Natural killer cell (primary cell): ENCODE results near the gene JAKMIP3. TPM values are rescaled to one million over a fixed set of nuclear protein-coding genes. Genes with fewer than 3 reads are reported as not detected.
"Not testable (repeated sequence)": the region's sequence is repeated elsewhere in the genome, so short reads cannot be mapped to it uniquely, and the experiment has no call there.

Source experiments
- ATAC-seq, 3 donors: fragments of 150-1000 bp in 2 of 3; fragments of 200-7000 bp in 1 of 3; cut with Tn5 transposase; 1 replicate in 1 of 3; 2 replicates in 2 of 3; pipeline ENCODE4 v1.10.0; 2021; ENCODE audit warnings: mild to moderate bottlenecking in 2 of 3, moderate library complexity in 2 of 3
- DNase-seq, 2 donors: peaks; one replicate each; pipeline versions ENCODE4 v3.0.0 to v3.0.0-alpha.2; 2013 to 2021; ENCODE audit warnings: mixed read lengths in 1 of 2
- H3K27ac ChIP-seq: one replicate; pipeline ENCODE4 v1.5.1; 2013; ENCODE audit warnings: mild to moderate bottlenecking, low read length
- H3K27me3 ChIP-seq: one replicate; pipeline ENCODE4 v1.6.1; 2013; ENCODE audit warnings: low read length; ENCODE audit not compliant: control insufficient read depth, insufficient read depth
- H3K36me3 ChIP-seq: one replicate; pipeline ENCODE4 v1.6.1; 2013; ENCODE audit warnings: low read length; ENCODE audit not compliant: control insufficient read depth, insufficient read depth
- H3K4me1 ChIP-seq: one replicate; pipeline ENCODE4 v1.6.1; 2013; ENCODE audit warnings: low read length; ENCODE audit not compliant: control insufficient read depth, insufficient read depth
- H3K4me3 ChIP-seq: one replicate; pipeline ENCODE4 v1.5.1; 2013; ENCODE audit warnings: low read length
- H3K9me3 ChIP-seq: one replicate; pipeline ENCODE4 v1.6.1; 2013; ENCODE audit warnings: low read length; ENCODE audit not compliant: control insufficient read depth, insufficient read depth
- H3K27ac Mint-ChIP-seq, 2 donors: one replicate each; pipeline ENCODE4 v1.8.0; 2022; ENCODE audit warnings: mild to moderate bottlenecking in 2 of 2, mixed read lengths in 2 of 2, moderate library complexity in 1 of 2
- H3K27me3 Mint-ChIP-seq, 2 donors: one replicate each; pipeline ENCODE4 v1.8.0; 2022; ENCODE audit warnings: low read depth in 2 of 2, mixed read lengths in 2 of 2
- H3K36me3 Mint-ChIP-seq: one replicate; pipeline ENCODE4 v1.8.0; 2022; ENCODE audit warnings: mixed read lengths
- H3K4me1 Mint-ChIP-seq, 2 donors: one replicate each; pipeline ENCODE4 v1.8.0; 2022; ENCODE audit warnings: mixed read lengths in 2 of 2
- H3K4me3 Mint-ChIP-seq: one replicate; pipeline ENCODE4 v1.8.0; 2022; ENCODE audit warnings: mild to moderate bottlenecking, moderate library complexity, mixed read lengths
- H3K9me3 Mint-ChIP-seq, 2 donors: one replicate each; pipeline ENCODE4 v1.8.0; 2022; ENCODE audit warnings: mixed read lengths in 2 of 2
- WGBS: methylation state at CpG from one replicate; pipeline ENCODE4 v1.1.7; 2013; ENCODE audit warnings: missing lambda C conversion rate; ENCODE audit not compliant: insufficient coverage; 5-methylcytosine and 5-hydroxymethylcytosine counted together
- intact Hi-C: fragments of 100-400 bp; cut with micrococcal nuclease; formaldehyde crosslinking; loops from one replicate; pipeline ENCODE4 v1.14.2; 2022
- total RNA-seq, 4 donors: library from RNA; stranded (reverse); fragments of 120-200 nt in 1 of 4; gene quantifications; one replicate each; pipeline versions ENCODE4 v1.2.3 to v1.2.4, GENCODE V29; 2013 to 2022
- TF ChIP-seq, protein P1 (sequence below): fragments of 200-600 bp; IDR thresholded peaks from one replicate; pipeline ENCODE4 v1.8.0; 2022; ENCODE audit warnings: antibody characterized with exemption

The JAKMIP3 gene
- total RNA-seq, 3 donors from 2014 or later (not counting 1 experiment from before 2014, with no cell fraction given) = 0.19 to 0.45 (median 0.20) TPM

DNA sequence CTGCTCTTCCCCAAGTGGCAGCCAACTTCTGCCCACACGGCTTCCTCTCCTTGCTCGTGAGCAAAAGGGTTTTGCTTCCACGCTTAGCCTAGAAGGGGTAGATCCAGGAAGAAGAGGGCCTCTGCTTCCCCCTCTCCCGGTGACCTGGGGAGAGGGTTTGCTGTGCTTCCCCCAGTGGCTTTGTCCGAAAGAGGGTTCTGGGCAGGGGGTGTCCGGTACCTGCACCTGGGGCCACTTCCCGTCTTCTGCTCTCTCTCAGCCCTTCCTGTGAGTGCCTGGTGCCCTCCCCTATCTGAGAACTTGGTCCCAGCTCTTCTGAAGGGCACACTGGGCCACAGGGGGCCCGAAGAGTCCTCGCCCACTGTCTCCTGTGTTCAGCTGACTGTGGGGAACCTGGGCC, 11.3 kb downstream of the JAKMIP3 start:
- Histone ChIP-seq H3K36me3 (no peaks in the 10 kb centered on the region), H3K4me1 (no peaks in the 10 kb centered on the region), H3K4me3 (no peak overlapping the region), H3K27ac (no peak overlapping the region), H3K27me3 (no peaks in the 10 kb centered on the region), H3K9me3 (no peaks in the 10 kb centered on the region)
- Mint-ChIP-seq H3K9me3 (no peaks in the 10 kb centered on the region), H3K4me3 (no peak overlapping the region), H3K36me3 (no peaks in the 10 kb centered on the region), H3K4me1 (no peaks in the 10 kb centered on the region), H3K27me3 (peaks cover 9 to 27% of the 10 kb centered on the region in 2 donors), H3K27ac (no peak overlapping the region)
- no peak for DNase-seq
- WGBS = 53% methylated on average over 9 of the region's 9 CpGs
- ATAC-seq = no peak
- TF ChIP-seq, protein P1, sequence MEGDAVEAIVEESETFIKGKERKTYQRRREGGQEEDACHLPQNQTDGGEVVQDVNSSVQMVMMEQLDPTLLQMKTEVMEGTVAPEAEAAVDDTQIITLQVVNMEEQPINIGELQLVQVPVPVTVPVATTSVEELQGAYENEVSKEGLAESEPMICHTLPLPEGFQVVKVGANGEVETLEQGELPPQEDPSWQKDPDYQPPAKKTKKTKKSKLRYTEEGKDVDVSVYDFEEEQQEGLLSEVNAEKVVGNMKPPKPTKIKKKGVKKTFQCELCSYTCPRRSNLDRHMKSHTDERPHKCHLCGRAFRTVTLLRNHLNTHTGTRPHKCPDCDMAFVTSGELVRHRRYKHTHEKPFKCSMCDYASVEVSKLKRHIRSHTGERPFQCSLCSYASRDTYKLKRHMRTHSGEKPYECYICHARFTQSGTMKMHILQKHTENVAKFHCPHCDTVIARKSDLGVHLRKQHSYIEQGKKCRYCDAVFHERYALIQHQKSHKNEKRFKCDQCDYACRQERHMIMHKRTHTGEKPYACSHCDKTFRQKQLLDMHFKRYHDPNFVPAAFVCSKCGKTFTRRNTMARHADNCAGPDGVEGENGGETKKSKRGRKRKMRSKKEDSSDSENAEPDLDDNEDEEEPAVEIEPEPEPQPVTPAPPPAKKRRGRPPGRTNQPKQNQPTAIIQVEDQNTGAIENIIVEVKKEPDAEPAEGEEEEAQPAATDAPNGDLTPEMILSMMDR = no peak
- intact Hi-C loops = no loop called here

DNA sequence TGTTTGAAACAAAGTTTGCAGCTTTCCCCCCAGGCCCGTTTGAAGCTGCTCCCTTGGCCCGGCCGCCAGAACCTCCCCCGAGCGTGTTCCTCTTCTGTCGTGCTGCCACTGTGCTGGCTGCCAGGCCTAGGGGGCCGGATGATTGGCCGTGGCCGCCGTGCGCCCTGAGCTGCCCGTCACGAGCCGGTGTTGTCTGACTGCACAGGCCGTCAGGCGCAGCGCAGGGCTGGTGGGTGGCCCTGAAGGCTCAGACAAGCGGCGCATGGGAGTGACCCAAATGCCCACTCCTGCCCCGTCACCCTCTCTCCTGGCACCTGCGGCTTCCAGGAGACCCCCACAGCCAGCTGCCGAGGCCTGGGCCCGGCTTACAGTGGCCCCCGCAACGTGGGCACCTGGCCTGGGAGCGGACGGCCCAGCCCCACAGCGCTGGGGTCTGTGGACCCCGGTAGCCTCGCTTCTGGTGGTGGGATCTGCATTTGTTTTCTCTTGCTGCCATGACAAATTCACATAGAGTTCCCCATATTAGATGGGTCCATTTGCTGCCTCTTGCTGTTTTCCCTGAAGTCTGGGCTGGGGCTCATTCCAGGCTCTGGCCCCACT, 13.1 kb downstream of the JAKMIP3 start:
- intact Hi-C loops = no loop called here
- H3K4me3 Mint-ChIP-seq = no peak overlapping the region
- Histone ChIP-seq H3K27me3 (no peaks in the 10 kb centered on the region), H3K9me3 (no peaks in the 10 kb centered on the region), H3K4me3 (no peak overlapping the region), H3K27ac (no peak overlapping the region), H3K4me1 (no peaks in the 10 kb centered on the region), H3K36me3 (no peaks in the 10 kb centered on the region)
- no peaks in the 10 kb centered on the region for H3K4me1 Mint-ChIP-seq
- 78% methylated on average over 30 of the region's 30 CpGs for WGBS
- DNase-seq = no peak
- ATAC-seq = no peak
- TF ChIP-seq, protein P1 = no peak
- peaks cover 11 to 37% of the 10 kb centered on the region in 2 donors for H3K27me3 Mint-ChIP-seq
- no peaks in the 10 kb centered on the region for H3K36me3 Mint-ChIP-seq
- no peaks in the 10 kb centered on the region for H3K9me3 Mint-ChIP-seq
- H3K27ac Mint-ChIP-seq = no peak overlapping the region

DNA sequence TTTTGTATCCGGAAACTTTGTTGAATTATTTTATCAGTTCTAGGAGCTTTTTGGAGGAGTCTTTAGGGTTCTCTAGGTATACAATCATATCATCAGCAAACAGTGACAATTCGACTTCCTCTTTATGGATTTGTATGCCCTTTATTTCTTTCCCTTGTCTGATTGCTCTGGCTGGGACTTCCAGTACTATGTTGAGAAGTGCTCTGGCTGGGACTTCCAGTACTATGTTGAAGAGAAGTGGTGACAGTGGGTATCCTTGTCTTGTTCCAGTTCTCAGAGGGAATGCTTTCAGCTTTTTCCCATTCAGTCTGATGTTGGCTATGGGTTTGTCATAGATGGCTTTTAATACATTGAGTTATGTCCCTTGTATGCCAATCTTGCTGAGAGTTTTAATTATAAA, 18.6 kb downstream of the JAKMIP3 start:
- ATAC-seq, H3K27me3 ChIP-seq, H3K4me3 Mint-ChIP-seq, H3K36me3 ChIP-seq, H3K4me3 ChIP-seq, H3K27ac ChIP-seq, H3K4me1 ChIP-seq, H3K27ac Mint-ChIP-seq, intact Hi-C loops, DNase-seq, H3K9me3 ChIP-seq, H3K9me3 Mint-ChIP-seq, H3K36me3 Mint-ChIP-seq, H3K4me1 Mint-ChIP-seq: not testable (repeated sequence)
- 94% methylated on average over 2 of the region's 2 CpGs for WGBS
- peaks cover 14 to 41% of the 10 kb centered on the region in 2 donors for H3K27me3 Mint-ChIP-seq

DNA sequence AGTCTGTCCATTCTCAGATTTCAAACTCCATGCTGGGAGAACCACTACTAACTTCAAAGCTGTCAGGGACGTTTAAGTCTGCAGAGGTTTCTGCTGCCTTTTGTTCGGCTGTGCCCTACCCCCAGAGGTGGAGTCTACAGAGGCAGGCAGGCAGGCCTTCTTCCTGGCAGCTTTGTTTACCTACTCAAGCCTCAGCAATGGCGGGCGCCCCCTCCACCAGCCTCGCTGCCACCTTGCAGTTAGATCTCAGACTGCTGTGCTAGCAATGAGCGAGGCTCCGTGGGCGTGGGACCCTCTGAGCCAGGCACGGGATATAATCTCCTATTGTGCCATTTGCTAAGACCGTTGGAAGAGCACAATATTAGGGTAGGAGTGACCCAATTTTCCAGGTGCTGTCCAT, 27.5 kb downstream of the JAKMIP3 start:
- H3K27ac Mint-ChIP-seq, intact Hi-C loops, DNase-seq, ATAC-seq, H3K9me3 ChIP-seq, H3K4me3 Mint-ChIP-seq, H3K27ac ChIP-seq, H3K4me3 ChIP-seq, H3K36me3 Mint-ChIP-seq, H3K36me3 ChIP-seq, H3K4me1 ChIP-seq, H3K27me3 ChIP-seq, H3K9me3 Mint-ChIP-seq: not testable (repeated sequence)
- 90% methylated on average over 10 of the region's 10 CpGs for WGBS
- Mint-ChIP-seq H3K4me1 (peaks cover 6 to 16% of the 10 kb centered on the region in 2 donors), H3K27me3 (peaks cover 20 to 25% of the 10 kb centered on the region in 2 donors)
